Mesendoderm (in vitro differentiated cells): ENCODE measurements around the gene CEP57. TPM values are rescaled to one million over a fixed set of nuclear protein-coding genes. Genes with fewer than 3 reads are reported as not detected.

ENCODE experiments used
- small RNA-seq: library from polyadenylated mRNA; stranded (forward); fragments of <200 nt; extraction: miRNeasy Mini kit (QIAGEN cat#:217004); gene quantifications from one replicate; pipeline ENCODE3, GENCODE V24; 2013; ENCODE audit not compliant: insufficient read depth

CEP57 gene

Small RNA genes lying within 50 kb of the gene (small RNA-seq; reads per million reads assigned to genes)
- gene RNA5SP345 = not detected
